Measurements from ENCODE around the gene PIGT.
A peak's percentile ranks its signal among the peaks of the same experiment; 100 is the strongest.

The PIGT gene

GRCh38 chr20:45415822-45416637 lies at the start of gene PIGT:
TSS of gene PIGT (plus strand) at chr20:45416141. CDS start at chr20:45416157, 16 bp downstream.
- peak; percentile 18 for DNase-seq

- DNase-seq = no peak
Observed at GRCh38 chr20:45366192-45366591, 49.7 kb upstream of the PIGT start.

- DNase-seq = no peak
Observed at GRCh38 chr20:45366631-45367030, 49.3 kb upstream of the PIGT start.

- no peak for DNase-seq
Observed at GRCh38 chr20:45367126-45367525, 48.8 kb upstream of the PIGT start.

- no peak for DNase-seq
Observed at GRCh38 chr20:45368221-45368980, 47.5 kb upstream of the PIGT start.

- DNase-seq = no peak
Observed at GRCh38 chr20:45370571-45371160, 45.3 kb upstream of the PIGT start.

GRCh38 chr20:45372241-45372640 lies 43.7 kb upstream of the PIGT start:
- DNase-seq = no peak

- DNase-seq = no peak
Observed at GRCh38 chr20:45372646-45373352, 43.1 kb upstream of the PIGT start.

- no peak for DNase-seq
Observed at GRCh38 chr20:45373353-45374100, 42.4 kb upstream of the PIGT start.

- no peak for DNase-seq
Observed at GRCh38 chr20:45374101-45374467, 41.9 kb upstream of the PIGT start.

GRCh38 chr20:45374966-45375365 lies 41.0 kb upstream of the PIGT start:
- no peak for DNase-seq

- DNase-seq = no peak
Observed at GRCh38 chr20:45377269-45377668, 38.7 kb upstream of the PIGT start.

- no peak for DNase-seq
Observed at GRCh38 chr20:45378191-45378590, 37.8 kb upstream of the PIGT start, which contains the start of gene TP53TG5. TSS of gene TP53TG5 (minus strand) at chr20:45378325. CDS start at chr20:45378236, 89 bp downstream.

- DNase-seq = no peak
Observed at GRCh38 chr20:45387274-45387673, 28.7 kb upstream of the PIGT start.

GRCh38 chr20:45390931-45391330 lies 25.0 kb upstream of the PIGT start:
- no peak for DNase-seq

GRCh38 chr20:45391559-45391958 lies 24.4 kb upstream of the PIGT start:
- no peak for DNase-seq

- DNase-seq = no peak
Observed at GRCh38 chr20:45392733-45393132, 23.2 kb upstream of the PIGT start.

GRCh38 chr20:45394221-45395113 lies 21.5 kb upstream of the PIGT start:
- no peak for DNase-seq

GRCh38 chr20:45395114-45395415 lies 20.9 kb upstream of the PIGT start:
- DNase-seq = no peak

GRCh38 chr20:45399018-45399417 lies 16.9 kb upstream of the PIGT start:
- no peak for DNase-seq

GRCh38 chr20:45400346-45401031 lies 15.5 kb upstream of the PIGT start:
- DNase-seq = no peak
